ENCODE results near the gene ZNF672. TPM values are rescaled to one million over a fixed set of nuclear protein-coding genes. Genes with fewer than 3 reads are reported as not detected.

Gene ZNF672
- total and polyA plus RNA-seq, 2 of the 13 experiments (the other 11 are each of a cell fraction or from before 2014, with no cell fraction given) = 17.2 to 22.9 TPM

DNA sequence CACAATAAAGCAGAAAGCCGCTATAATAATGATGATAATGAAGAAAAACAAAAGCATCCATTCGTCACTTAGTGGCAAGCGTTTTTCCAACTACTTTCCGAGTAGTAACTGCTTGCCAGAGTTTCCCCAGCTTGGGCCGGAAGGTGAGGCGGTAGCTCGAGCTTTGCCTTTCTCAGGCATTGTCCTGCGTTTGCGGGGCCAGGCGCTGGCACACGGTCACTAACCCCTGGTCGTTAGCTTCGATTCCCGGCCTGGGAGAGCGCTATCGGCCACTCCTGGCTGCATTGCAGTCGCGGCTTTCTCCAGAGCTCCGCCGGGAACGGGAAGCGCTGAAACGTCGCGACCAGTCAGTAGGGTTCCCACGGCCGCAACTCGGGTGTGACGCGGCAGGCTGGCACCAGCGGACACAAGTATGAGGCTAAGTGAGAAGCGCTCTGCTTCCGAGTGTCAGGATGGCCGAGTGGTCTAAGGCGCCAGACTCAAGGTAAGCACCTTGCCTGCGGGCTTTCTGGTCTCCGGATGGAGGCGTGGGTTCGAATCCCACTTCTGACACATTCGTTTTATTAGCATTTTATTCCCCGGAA is 35.5 kb downstream of the ZNF672 start (continued):
- TF ChIP-seq, protein P1, sequence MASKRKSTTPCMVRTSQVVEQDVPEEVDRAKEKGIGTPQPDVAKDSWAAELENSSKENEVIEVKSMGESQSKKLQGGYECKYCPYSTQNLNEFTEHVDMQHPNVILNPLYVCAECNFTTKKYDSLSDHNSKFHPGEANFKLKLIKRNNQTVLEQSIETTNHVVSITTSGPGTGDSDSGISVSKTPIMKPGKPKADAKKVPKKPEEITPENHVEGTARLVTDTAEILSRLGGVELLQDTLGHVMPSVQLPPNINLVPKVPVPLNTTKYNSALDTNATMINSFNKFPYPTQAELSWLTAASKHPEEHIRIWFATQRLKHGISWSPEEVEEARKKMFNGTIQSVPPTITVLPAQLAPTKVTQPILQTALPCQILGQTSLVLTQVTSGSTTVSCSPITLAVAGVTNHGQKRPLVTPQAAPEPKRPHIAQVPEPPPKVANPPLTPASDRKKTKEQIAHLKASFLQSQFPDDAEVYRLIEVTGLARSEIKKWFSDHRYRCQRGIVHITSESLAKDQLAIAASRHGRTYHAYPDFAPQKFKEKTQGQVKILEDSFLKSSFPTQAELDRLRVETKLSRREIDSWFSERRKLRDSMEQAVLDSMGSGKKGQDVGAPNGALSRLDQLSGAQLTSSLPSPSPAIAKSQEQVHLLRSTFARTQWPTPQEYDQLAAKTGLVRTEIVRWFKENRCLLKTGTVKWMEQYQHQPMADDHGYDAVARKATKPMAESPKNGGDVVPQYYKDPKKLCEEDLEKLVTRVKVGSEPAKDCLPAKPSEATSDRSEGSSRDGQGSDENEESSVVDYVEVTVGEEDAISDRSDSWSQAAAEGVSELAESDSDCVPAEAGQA (IDR thresholded peaks at IDR 0.05; ENCODE audit: low read depth) = peak; percentile 17; the same call in 1 of the 2 replicates
- TF ChIP-seq, protein P1 (CRISPR knock-in tag; IDR thresholded peaks at IDR 0.05; ENCODE audit: borderline replicate concordance) = peak; percentile 73; the same call in 1 of the 2 replicates
- TF ChIP-seq EEA1 (CRISPR knock-in tag; IDR thresholded peaks at IDR 0.05; ENCODE audit: borderline replicate concordance) = no peak
- peak; percentile 68; the same call in 1 of the 2 replicates for TF ChIP-seq ARNT2 (CRISPR knock-in tag; IDR thresholded peaks at IDR 0.05; ENCODE audit: low read depth)
- TF ChIP-seq ELK4 (CRISPR knock-in tag; IDR thresholded peaks at IDR 0.05; ENCODE audit: borderline replicate concordance) = no peak
- no peak; the same call in 1 of the 2 replicates for TF ChIP-seq CBFB (CRISPR knock-in tag; IDR thresholded peaks at IDR 0.05)
- peak; percentile 74 for TF ChIP-seq RBM22 (optimal IDR thresholded peaks at IDR 0.05; ENCODE audit: low read length)
- peak; percentile 16; the same call in 1 of the 2 replicates for TF ChIP-seq ZFP36L2 (CRISPR knock-in tag; IDR thresholded peaks at IDR 0.05)
- TF ChIP-seq ATM (IDR thresholded peaks at IDR 0.05; ENCODE audit: borderline replicate concordance) = no peak
- no peak for TF ChIP-seq USF2 (IDR thresholded peaks at IDR 0.05; ENCODE audit: low read depth, low read length)
- TF ChIP-seq USF2 (CRISPR knock-in tag; IDR thresholded peaks at IDR 0.05; ENCODE audit: borderline replicate concordance) = 0 out of 2 replicates have a peak, but pooled peaks have one; percentile 10
- TF ChIP-seq GTF3A (CRISPR knock-in tag; conservative IDR thresholded peaks at IDR 0.05) = no peak
- TF ChIP-seq ZNF558 (CRISPR knock-in tag; IDR thresholded peaks at IDR 0.05; ENCODE audit: borderline replicate concordance) = no peak; the same call in 1 of the 2 replicates
- TF ChIP-seq HMGXB4 (CRISPR knock-in tag; IDR thresholded peaks at IDR 0.05; ENCODE audit: borderline replicate concordance in 1 of 2, low read depth in 1 of 2) = peak; percentile 99 to 100
- TF ChIP-seq MXD1 (CRISPR knock-in tag; IDR thresholded peaks at IDR 0.05) = peak; percentile 82

Data from HepG2 (cell line).